GM19467 (cell line): Measurements from ENCODE around the gene MRPL17.

Experiments
- ATAC-seq: cut with Tn5 transposase; IDR thresholded peaks from one replicate; pipeline ENCODE4 v1.9.1; 2021; ENCODE audit warnings: mild to moderate bottlenecking, moderate library complexity; ENCODE audit not compliant: unreplicated experiment

MRPL17 gene

DNA sequence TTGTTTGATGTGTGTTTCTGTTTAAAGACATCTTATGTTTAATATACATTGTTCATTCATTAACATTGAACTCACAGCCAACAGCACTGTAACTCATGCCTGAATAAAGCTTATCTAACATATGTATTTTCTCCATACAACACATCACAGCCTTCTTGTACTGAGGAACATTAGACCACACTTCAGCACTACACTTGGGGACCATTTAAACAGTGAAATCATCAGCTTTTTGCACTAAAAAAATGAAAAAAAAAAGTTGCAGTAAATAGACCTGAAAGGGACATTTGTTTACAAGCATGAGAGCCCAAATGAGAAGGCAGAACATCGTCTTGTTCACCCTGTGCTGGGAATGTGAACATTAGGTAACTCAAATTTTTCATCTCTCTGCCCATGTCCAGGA, 48.6 kb downstream of the MRPL17 start:
- ATAC-seq, result no peak

DNA sequence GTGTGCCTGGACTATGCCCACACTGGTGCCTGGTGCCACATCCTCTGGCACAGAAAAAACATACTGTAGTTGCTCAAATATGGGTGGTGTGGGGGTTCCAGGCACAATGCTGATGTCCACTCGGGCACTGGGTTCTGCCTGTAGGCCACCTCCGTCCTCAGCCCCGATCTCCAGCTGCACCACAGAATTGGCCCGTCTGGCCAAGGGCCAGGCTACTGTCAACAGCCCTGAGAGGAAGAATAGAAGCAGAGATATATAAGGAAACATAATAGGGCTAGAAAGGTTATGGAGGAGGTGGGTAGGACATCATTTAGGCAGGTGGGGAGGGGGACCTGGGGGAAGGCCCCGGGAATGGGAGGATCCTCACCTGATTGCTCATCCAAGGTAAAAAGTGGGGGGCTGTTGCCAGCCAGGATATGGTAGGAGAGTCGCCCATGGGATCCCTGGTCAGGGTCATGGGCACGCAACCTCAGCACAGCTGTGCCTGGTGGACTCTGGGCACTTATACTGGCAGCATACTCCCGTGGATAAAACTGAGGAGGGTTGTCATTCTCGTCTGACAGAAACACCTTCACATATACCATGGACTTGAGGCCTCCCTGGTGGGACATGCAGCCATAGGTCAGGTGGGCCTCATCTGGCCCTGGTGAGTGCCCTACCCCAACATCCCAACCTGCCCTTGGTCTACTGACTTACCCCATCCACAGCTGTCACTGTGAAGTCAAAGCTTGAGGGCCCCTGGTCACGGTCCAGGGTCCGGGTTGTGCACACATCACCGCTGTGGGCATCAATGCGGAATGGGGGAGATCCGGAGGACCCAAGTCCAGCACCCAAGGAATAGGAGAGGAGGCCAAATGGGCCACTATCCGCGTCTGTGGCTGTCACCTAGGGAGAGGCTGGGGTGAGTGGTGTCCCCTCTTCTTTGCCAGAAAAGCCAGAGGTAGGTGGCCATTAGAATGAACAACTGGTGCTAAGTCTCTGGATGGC, 49.4 kb downstream of the MRPL17 start:
- ATAC-seq, result no peak

DNA sequence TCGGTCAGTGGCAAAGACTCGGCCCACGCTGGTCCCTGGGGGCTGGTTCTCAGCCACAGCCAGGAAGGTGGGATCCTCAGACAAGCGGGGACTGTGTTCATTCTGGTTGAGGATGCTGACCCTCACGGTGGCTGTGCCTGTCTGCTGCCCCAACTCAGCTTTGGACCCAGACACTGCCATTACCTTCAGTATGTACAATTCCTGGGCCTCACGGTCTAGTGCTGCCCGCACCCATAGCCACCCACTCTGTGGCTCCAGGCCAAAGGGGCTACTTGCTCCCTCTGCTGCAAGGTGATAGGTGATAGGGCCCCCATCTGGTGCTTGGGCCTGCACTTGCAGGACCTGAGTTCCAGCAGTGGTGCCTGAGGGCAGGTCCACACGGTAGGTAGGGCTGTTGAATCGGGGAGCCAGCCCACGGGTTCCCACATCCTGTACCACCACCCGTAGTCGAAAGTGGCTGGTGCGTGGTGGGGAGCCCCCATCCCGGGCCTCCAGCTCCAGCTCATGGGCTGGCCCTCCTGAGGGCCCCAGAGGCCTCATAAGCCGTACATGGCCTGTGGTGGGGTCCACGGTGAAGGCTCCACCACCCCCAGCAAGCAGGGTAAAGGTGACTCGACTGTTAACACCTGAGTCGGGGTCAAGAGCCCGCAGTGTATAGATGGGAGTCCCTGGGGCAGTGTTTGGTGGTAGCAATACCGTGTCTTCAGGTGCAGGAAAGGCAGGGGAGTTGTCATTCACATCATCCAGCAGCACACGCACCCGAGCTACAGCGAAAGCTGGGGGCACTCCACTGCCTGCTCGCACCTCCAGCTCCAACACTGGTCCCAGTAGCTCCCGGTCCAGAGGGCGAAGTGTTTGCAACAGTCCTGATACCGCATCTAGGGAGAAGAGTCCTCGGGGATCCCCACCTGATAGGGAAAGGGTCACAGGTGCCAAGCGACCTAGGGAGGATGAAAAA, 50.7 kb downstream of the MRPL17 start:
- no peak for ATAC-seq

DNA sequence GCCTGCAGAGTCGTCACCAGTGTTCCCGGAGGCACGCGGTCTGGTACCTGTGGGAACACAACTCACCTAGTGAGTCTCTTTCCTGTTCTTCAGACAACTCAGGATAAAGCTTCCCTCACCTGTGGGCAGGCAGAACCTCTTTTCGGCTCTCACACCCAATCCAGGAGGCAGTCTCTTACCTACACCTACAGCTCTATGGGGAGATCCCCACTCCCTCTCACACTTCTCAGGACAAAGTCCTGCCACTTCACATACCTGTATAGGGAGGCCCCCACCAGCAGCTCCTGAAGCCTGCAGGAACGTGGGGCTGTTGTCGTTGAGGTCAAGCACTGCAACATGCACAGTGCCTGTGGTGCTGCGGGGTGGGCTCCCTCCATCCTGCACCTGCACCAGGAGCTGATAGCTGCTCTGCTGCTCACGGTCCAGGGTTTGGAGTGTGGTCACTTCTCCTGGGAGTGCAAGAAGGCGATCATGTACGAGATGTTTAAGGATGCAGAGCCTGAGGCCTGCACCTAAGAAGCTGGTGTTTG, 51.7 kb downstream of the MRPL17 start:
- ATAC-seq, result no peak

DNA sequence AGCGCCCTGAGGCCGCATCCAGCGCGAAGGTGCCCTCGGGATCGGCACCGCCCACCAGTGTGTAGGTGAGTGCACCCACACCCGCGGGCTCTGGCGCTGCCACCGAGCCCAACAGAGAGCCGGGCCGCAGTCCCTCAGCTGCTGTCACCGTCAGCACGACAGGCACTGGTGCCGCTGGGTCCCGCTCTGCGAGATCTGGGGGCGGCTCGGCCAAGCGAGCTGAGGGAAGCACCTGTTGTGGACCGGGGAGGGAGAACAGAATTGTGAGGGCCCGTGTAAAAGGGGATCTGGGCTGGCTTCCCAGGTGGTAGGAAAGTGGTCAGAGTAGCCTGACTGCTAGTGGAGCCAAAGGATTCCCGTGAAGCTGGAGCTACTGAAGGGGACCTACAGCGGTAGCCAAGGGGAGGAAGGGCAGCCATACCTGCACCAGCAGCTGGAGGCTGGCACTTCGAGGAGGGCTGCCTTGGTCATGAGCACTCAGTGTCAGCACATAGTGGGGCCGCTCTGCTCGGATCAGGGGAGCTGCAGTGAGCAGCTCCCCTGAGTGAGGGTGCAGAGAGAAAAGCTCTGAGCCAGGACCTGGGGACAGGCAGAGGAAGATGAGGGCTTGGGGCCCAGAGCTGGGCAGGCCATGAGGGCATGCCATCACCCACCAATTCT, 52.4 kb downstream of the MRPL17 start:
- no peak for ATAC-seq
